ENCODE measurements around the gene NTRK2.

DNA sequence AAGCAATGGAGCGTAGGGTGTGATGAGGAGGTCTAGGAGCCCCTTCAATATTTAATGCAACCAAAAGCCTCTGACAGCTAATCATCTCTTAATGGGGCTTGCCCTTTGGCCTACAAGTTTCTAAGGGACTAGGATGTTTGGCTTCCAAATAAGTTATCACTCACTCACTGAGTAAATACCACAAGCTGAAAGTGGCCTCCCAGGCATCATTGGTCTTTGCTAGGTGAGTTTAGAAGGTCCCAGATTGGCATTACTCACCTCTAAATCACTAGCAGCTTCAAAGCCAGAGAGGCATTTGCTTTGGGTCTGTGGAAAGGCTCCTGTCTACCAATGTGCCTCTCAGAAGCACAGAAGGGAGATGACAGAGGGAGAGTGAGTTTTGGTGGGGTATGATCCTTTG is 344.2 kb downstream of the NTRK2 start:
- TF ChIP-seq, protein P1, sequence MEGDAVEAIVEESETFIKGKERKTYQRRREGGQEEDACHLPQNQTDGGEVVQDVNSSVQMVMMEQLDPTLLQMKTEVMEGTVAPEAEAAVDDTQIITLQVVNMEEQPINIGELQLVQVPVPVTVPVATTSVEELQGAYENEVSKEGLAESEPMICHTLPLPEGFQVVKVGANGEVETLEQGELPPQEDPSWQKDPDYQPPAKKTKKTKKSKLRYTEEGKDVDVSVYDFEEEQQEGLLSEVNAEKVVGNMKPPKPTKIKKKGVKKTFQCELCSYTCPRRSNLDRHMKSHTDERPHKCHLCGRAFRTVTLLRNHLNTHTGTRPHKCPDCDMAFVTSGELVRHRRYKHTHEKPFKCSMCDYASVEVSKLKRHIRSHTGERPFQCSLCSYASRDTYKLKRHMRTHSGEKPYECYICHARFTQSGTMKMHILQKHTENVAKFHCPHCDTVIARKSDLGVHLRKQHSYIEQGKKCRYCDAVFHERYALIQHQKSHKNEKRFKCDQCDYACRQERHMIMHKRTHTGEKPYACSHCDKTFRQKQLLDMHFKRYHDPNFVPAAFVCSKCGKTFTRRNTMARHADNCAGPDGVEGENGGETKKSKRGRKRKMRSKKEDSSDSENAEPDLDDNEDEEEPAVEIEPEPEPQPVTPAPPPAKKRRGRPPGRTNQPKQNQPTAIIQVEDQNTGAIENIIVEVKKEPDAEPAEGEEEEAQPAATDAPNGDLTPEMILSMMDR (conservative IDR thresholded peaks at IDR 0.05; ENCODE audit: low read length) = no peak
- no peak for TF ChIP-seq EZH2phosphoT487 (IDR thresholded peaks at IDR 0.05; ENCODE audit: borderline replicate concordance)

Measured in Loucy (cell line).